IPS-20b (cell line): ENCODE data around the gene TERF2IP.

Source experiments
- H3K27ac ChIP-seq: one replicate; pipeline ENCODE4 v1.5.1; 2013; ENCODE audit warnings: low read length
- H3K27me3 ChIP-seq: 2 replicates; pipeline ENCODE4 v1.6.1; 2013; ENCODE audit warnings: mild to moderate bottlenecking, low read length, inconsistent platforms; ENCODE audit not compliant: insufficient read depth
- H3K36me3 ChIP-seq: 2 replicates; pipeline ENCODE4 v1.6.1; 2013; ENCODE audit warnings: low read depth, mild to moderate bottlenecking, inconsistent platforms, low read length, moderate library complexity; ENCODE audit not compliant: insufficient read depth
- H3K4me1 ChIP-seq: 2 replicates; pipeline ENCODE4 v1.6.1; 2013; ENCODE audit warnings: mild to moderate bottlenecking, control low read depth, inconsistent platforms, low read length, moderate library complexity; ENCODE audit not compliant: insufficient read depth
- H3K4me3 ChIP-seq: 2 replicates; pipeline ENCODE4 v1.5.1; 2013; ENCODE audit warnings: mild to moderate bottlenecking, low read length, inconsistent platforms
- H3K9ac ChIP-seq: 2 replicates; pipeline ENCODE4 v1.6.1; 2013; ENCODE audit warnings: low read depth, mild to moderate bottlenecking, inconsistent platforms, low read length, moderate library complexity
- H3K9me3 ChIP-seq: 2 replicates; pipeline ENCODE4 v1.6.1; 2013; ENCODE audit warnings: mild to moderate bottlenecking, low read depth, low read length, inconsistent platforms; ENCODE audit not compliant: insufficient read depth

The TERF2IP gene

GRCh38 chr16:75621170-75621477, 26.4 kb upstream of the TERF2IP start:
- no peak overlapping the region for H3K27ac ChIP-seq
- H3K4me1 ChIP-seq = no peaks in the 10 kb centered on the region
- H3K9me3 ChIP-seq = no peaks in the 10 kb centered on the region
- peaks cover 54% of the 10 kb centered on the region for H3K36me3 ChIP-seq
- H3K4me3 ChIP-seq = peak overlapping the region; percentile 45; the same call in 1 of the 2 replicates
- no peaks in the 10 kb centered on the region for H3K27me3 ChIP-seq
- H3K9ac ChIP-seq = no peak overlapping the region

GRCh38 chr16:75622761-75623605, 24.6 kb upstream of the TERF2IP start, which contains the start of gene ADAT1:
TSS of gene ADAT1 (minus strand) at chr16:75623281. CDS start at chr16:75620799, 2,482 bp downstream.
- no peaks in the 10 kb centered on the region for H3K4me1 ChIP-seq
- peaks cover 54% of the 10 kb centered on the region for H3K36me3 ChIP-seq
- peak within 1 kb of the TSS; percentile 87 for H3K4me3 ChIP-seq
- no peaks in the 10 kb centered on the region for H3K27me3 ChIP-seq
- H3K27ac ChIP-seq = peak within 1 kb of the TSS; percentile 82
- H3K9me3 ChIP-seq = no peaks in the 10 kb centered on the region
- H3K9ac ChIP-seq = peak within 1 kb of the TSS; percentile 98

GRCh38 chr16:75624921-75625334, 22.6 kb upstream of the TERF2IP start:
- Histone ChIP-seq H3K27me3 (no peaks in the 10 kb centered on the region), H3K27ac (no peak overlapping the region), H3K9me3 (no peaks in the 10 kb centered on the region), H3K9ac (no peak overlapping the region), H3K4me1 (no peaks in the 10 kb centered on the region), H3K4me3 (no peak overlapping the region), H3K36me3 (peaks cover 54% of the 10 kb centered on the region)

GRCh38 chr16:75626806-75627205, 20.8 kb upstream of the TERF2IP start:
- H3K9me3 ChIP-seq = no peaks in the 10 kb centered on the region
- no peak overlapping the region for H3K27ac ChIP-seq
- no peaks in the 10 kb centered on the region for H3K27me3 ChIP-seq
- peaks cover 65% of the 10 kb centered on the region for H3K36me3 ChIP-seq
- no peaks in the 10 kb centered on the region for H3K4me1 ChIP-seq
- no peak overlapping the region for H3K9ac ChIP-seq
- H3K4me3 ChIP-seq = no peak overlapping the region

GRCh38 chr16:75627851-75628250, 19.7 kb upstream of the TERF2IP start:
- Histone ChIP-seq H3K27ac (no peak overlapping the region), H3K9ac (no peak overlapping the region), H3K36me3 (peaks cover 73% of the 10 kb centered on the region), H3K4me1 (no peaks in the 10 kb centered on the region), H3K27me3 (no peaks in the 10 kb centered on the region), H3K9me3 (no peaks in the 10 kb centered on the region), H3K4me3 (no peak overlapping the region)

GRCh38 chr16:75628351-75628750, 19.2 kb upstream of the TERF2IP start:
- H3K9me3 ChIP-seq = no peaks in the 10 kb centered on the region
- H3K27me3 ChIP-seq = no peaks in the 10 kb centered on the region
- H3K27ac ChIP-seq = no peak overlapping the region
- H3K4me1 ChIP-seq = no peaks in the 10 kb centered on the region
- peaks cover 78% of the 10 kb centered on the region for H3K36me3 ChIP-seq
- H3K9ac ChIP-seq = no peak overlapping the region
- H3K4me3 ChIP-seq = no peak overlapping the region

- Histone ChIP-seq H3K9ac (no peak overlapping the region), H3K27me3 (no peaks in the 10 kb centered on the region), H3K36me3 (peaks cover 86% of the 10 kb centered on the region), H3K4me3 (no peak overlapping the region), H3K27ac (no peak overlapping the region), H3K4me1 (no peaks in the 10 kb centered on the region), H3K9me3 (no peaks in the 10 kb centered on the region)
Observed at GRCh38 chr16:75629132-75629531, 18.4 kb upstream of the TERF2IP start.

GRCh38 chr16:75630052-75630451, 17.5 kb upstream of the TERF2IP start:
- H3K27me3 ChIP-seq = no peaks in the 10 kb centered on the region
- no peak overlapping the region for H3K9ac ChIP-seq
- no peak overlapping the region for H3K27ac ChIP-seq
- H3K36me3 ChIP-seq = peaks cover 95% of the 10 kb centered on the region
- H3K4me1 ChIP-seq = no peaks in the 10 kb centered on the region
- no peak overlapping the region for H3K4me3 ChIP-seq
- no peaks in the 10 kb centered on the region for H3K9me3 ChIP-seq

- H3K4me3 ChIP-seq = no peak overlapping the region
- H3K27me3 ChIP-seq = no peaks in the 10 kb centered on the region
- no peaks in the 10 kb centered on the region for H3K4me1 ChIP-seq
- no peaks in the 10 kb centered on the region for H3K9me3 ChIP-seq
- H3K9ac ChIP-seq = no peak overlapping the region
- H3K36me3 ChIP-seq = peaks cover 98% of the 10 kb centered on the region
- H3K27ac ChIP-seq = no peak overlapping the region
Observed at GRCh38 chr16:75632857-75633256, 14.7 kb upstream of the TERF2IP start.

GRCh38 chr16:75635036-75635435, 12.5 kb upstream of the TERF2IP start:
- Histone ChIP-seq H3K27me3 (no peaks in the 10 kb centered on the region), H3K9ac (no peak overlapping the region), H3K27ac (no peak overlapping the region), H3K4me3 (no peak overlapping the region), H3K36me3 (peaks cover 96% of the 10 kb centered on the region), H3K9me3 (no peaks in the 10 kb centered on the region), H3K4me1 (no peaks in the 10 kb centered on the region)

- Histone ChIP-seq H3K36me3 (peaks cover 97% of the 10 kb centered on the region), H3K9me3 (no peaks in the 10 kb centered on the region), H3K27ac (no peak overlapping the region), H3K4me3 (no peak overlapping the region), H3K4me1 (no peaks in the 10 kb centered on the region), H3K9ac (no peak overlapping the region), H3K27me3 (no peaks in the 10 kb centered on the region)
Observed at GRCh38 chr16:75640598-75640997, 7.0 kb upstream of the TERF2IP start.

GRCh38 chr16:75644240-75645012, 3.1 kb upstream of the TERF2IP start:
- Histone ChIP-seq H3K9ac (no peak overlapping the region), H3K27ac (no peak overlapping the region), H3K27me3 (no peaks in the 10 kb centered on the region), H3K4me1 (no peaks in the 10 kb centered on the region), H3K9me3 (no peaks in the 10 kb centered on the region), H3K4me3 (no peak overlapping the region), H3K36me3 (peaks cover 62% of the 10 kb centered on the region)
